ENCODE data around the gene ARMC8.
A peak's percentile ranks its signal among the peaks of the same experiment; 100 is the strongest.

The ARMC8 gene

DNA sequence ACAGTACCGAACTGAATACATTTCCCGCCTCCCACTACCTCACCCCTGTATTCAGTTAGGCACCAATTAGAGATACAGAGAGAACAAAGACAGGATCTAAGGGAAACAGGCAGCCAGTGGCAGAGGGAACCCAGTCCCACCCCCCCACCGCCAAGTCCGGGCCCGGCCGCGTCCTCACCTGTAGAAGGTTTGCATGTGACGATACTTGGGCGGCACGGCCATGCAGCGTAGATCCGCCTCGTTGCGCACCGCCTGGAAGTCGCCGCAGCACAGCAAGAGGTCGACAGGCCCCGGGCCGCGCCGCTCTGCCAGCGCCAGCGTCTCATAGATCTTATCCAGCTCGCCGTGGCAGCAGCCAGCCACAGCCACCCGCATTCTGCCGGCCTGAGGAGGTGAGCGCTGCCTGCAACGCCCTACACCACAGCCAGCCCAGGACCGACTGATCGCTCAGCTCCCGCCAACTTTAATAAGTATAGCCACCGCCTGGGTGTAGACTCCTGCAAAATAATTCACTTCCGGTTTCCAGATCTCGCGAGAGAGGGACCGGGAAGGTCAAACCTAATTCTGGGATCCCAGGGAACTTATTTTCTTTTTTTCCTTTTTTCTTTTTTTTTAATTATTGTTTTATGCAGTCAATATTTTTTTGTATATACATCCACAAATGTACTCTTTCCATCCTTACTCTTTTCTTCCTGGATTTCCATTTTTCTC lies 12.5 kb upstream of the ARMC8 start, which contains the start of gene DBR1:
DBR1 (minus strand) TSS at position 501 of the 711 bp plus-strand sequence; CDS start at position 375, 126 bp downstream.
- Histone ChIP-seq H3K4me1 (ENCODE audit: control insufficient read depth, insufficient read depth, low read length, unreplicated experiment) (peaks cover 17% of the 10 kb centered on the region), H2AFZ (ENCODE audit: low read length, unreplicated experiment) (peak within 1 kb of the TSS; percentile 96), H3K4me3 (ENCODE audit: low read depth, low read length) (peak within 1 kb of the TSS; percentile 96), H3K79me2 (ENCODE audit: control insufficient read depth, insufficient read depth, low read length, unreplicated experiment) (peaks cover 26% of the 10 kb centered on the region), H3K36me3 (ENCODE audit: insufficient read depth, low read length) (peaks cover 21% of the 10 kb centered on the region), H3K27me3 (ENCODE audit: insufficient read depth, low read length) (no peaks in the 10 kb centered on the region), H3K27ac (ENCODE audit: low read depth, low read length) (peak within 1 kb of the TSS; percentile 28)

DNA sequence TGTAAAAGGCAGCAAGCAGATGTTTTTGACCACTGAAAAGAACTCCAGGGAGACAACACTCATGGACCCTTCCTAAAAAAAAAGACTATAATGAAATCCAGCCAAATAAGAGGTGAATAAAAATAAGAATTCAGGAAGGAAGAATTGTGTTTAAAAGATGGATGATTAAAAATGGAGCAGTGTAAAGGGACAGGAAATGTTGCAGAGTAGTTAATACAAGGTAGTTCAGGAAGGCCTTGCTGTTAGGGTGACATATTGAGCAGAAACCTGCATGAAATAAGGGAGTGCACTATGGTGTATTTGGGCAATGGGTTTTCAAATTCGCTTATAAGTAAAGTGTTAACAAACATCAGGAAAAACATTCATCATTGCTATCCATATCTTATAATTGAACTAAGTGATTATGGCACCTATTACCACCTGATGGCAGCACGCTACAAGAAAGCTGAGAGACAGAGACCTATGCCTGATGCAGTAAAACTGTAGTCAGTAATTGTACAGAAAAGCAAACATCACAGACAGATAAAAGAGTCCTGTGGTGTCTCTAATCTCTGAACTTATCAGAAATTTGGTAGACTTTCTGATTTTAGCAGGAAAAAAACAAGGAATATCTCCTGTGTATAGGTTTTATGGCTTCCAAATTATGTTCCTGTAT lies 6.6 kb upstream of the ARMC8 start:
- H3K79me2 ChIP-seq (ENCODE audit: control insufficient read depth, insufficient read depth, low read length, unreplicated experiment), result no peaks in the 10 kb centered on the region
- H3K36me3 ChIP-seq (ENCODE audit: insufficient read depth, low read length), result no peaks in the 10 kb centered on the region
- no peak overlapping the region for H3K27ac ChIP-seq (ENCODE audit: low read depth, low read length)

DNA sequence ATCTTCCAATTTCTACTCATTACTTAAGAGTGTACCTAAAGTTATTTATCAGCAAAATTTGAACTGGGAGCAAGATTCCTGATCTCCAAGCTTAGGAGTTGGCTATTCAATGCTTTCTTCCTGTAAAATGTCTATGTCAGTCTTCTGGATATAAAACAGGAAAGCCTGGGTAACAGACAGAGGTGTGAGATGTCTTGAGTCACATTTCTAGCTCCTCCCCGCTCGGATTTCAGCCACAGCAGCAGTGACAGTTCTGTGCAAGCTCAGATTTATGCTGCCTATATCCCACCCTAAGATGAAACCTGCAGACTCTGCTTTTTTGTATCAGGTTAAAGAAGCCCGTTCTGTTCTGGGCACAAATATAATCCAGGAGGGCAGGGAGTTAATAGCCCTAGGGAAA lies 2.1 kb upstream of the ARMC8 start:
- Histone ChIP-seq H3K36me3 (ENCODE audit: insufficient read depth, low read length) (0 out of 2 replicates have a peak, but pooled peaks cover 5% of the 10 kb centered on the region), H3K79me2 (ENCODE audit: control insufficient read depth, insufficient read depth, low read length, unreplicated experiment) (peaks cover 21% of the 10 kb centered on the region), H3K4me3 (ENCODE audit: low read depth, low read length) (no peak overlapping the region), H3K27ac (ENCODE audit: low read depth, low read length) (no peak overlapping the region), H2AFZ (ENCODE audit: low read length, unreplicated experiment) (peak overlapping the region; percentile 67), H3K27me3 (ENCODE audit: insufficient read depth, low read length) (no peaks in the 10 kb centered on the region), H3K4me1 (ENCODE audit: control insufficient read depth, insufficient read depth, low read length, unreplicated experiment) (peaks cover 18% of the 10 kb centered on the region)

More for the DNA sequence above, 6.6 kb upstream of the ARMC8 start:
- H3K4me1 ChIP-seq (ENCODE audit: control insufficient read depth, insufficient read depth, low read length, unreplicated experiment), result peaks cover 5% of the 10 kb centered on the region
- H3K4me3 ChIP-seq (ENCODE audit: low read depth, low read length), result no peak overlapping the region
- H3K27me3 ChIP-seq (ENCODE audit: insufficient read depth, low read length), result no peaks in the 10 kb centered on the region
- peak overlapping the region; percentile 75 for H2AFZ ChIP-seq (ENCODE audit: low read length, unreplicated experiment)

DNA sequence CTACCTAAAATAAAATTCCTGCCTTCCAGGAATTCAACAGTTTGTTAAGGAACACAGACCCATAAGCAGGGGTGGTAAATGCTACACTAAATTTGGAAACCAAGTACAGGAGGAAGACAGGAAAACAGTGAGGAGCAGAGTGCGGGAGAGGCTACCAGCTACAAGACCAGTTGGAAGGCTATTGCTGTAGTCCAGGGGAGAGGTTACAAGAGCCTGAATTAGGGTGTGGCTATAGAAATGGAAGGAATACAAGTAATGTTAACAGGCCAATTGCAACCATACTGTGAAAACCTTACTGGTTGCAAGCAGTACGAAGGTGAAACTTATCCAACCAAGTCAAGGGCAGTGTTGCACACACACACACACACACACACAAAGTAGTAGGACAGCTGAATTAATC lies 880 bp upstream of the ARMC8 start:
- H2AFZ ChIP-seq (ENCODE audit: low read length, unreplicated experiment), result peak overlapping the region; percentile 92
- no peak overlapping the region for H3K27ac ChIP-seq (ENCODE audit: low read depth, low read length)
- H3K36me3 ChIP-seq (ENCODE audit: insufficient read depth, low read length), result 0 out of 2 replicates have a peak, but pooled peaks cover 5% of the 10 kb centered on the region
- peak overlapping the region; percentile 90 for H3K4me3 ChIP-seq (ENCODE audit: low read depth, low read length)
- peaks cover 24% of the 10 kb centered on the region for H3K4me1 ChIP-seq (ENCODE audit: control insufficient read depth, insufficient read depth, low read length, unreplicated experiment)
- no peaks in the 10 kb centered on the region for H3K27me3 ChIP-seq (ENCODE audit: insufficient read depth, low read length)
- H3K79me2 ChIP-seq (ENCODE audit: control insufficient read depth, insufficient read depth, low read length, unreplicated experiment), result peaks cover 33% of the 10 kb centered on the region

DNA sequence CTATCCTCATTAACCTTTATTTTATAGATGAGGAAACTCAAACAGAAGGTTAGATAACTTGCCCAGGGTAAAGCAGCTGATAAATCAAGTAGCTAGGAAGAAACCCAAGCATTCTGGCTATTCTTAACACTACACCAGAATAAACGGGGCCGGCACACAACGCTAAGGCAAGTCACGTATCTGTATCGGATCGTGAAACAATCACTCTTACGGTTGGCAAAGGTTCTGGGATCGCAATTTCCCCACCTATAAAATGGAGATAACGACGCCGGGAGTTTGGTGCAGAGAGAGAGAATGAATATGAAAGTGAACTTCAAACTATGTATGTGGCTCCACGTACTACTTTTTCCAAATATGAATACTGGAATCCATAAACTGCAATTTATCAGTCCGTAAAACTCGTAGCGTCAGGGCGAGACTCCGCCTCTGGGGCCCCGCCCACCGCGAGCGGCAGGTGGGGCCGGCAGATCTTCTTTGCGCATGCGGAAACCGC lies 252 bp upstream of the ARMC8 start:
- peak overlapping the region; percentile 90 for H3K4me3 ChIP-seq (ENCODE audit: low read depth, low read length)
- peaks cover 39% of the 10 kb centered on the region for H3K79me2 ChIP-seq (ENCODE audit: control insufficient read depth, insufficient read depth, low read length, unreplicated experiment)
- peak overlapping the region; percentile 96 for H3K27ac ChIP-seq (ENCODE audit: low read depth, low read length)
- no peaks in the 10 kb centered on the region for H3K27me3 ChIP-seq (ENCODE audit: insufficient read depth, low read length)
- H3K4me1 ChIP-seq (ENCODE audit: control insufficient read depth, insufficient read depth, low read length, unreplicated experiment), result peaks cover 24% of the 10 kb centered on the region
- 0 out of 2 replicates have a peak, but pooled peaks cover 5% of the 10 kb centered on the region for H3K36me3 ChIP-seq (ENCODE audit: insufficient read depth, low read length)
- H2AFZ ChIP-seq (ENCODE audit: low read length, unreplicated experiment), result peak overlapping the region; percentile 92

DNA sequence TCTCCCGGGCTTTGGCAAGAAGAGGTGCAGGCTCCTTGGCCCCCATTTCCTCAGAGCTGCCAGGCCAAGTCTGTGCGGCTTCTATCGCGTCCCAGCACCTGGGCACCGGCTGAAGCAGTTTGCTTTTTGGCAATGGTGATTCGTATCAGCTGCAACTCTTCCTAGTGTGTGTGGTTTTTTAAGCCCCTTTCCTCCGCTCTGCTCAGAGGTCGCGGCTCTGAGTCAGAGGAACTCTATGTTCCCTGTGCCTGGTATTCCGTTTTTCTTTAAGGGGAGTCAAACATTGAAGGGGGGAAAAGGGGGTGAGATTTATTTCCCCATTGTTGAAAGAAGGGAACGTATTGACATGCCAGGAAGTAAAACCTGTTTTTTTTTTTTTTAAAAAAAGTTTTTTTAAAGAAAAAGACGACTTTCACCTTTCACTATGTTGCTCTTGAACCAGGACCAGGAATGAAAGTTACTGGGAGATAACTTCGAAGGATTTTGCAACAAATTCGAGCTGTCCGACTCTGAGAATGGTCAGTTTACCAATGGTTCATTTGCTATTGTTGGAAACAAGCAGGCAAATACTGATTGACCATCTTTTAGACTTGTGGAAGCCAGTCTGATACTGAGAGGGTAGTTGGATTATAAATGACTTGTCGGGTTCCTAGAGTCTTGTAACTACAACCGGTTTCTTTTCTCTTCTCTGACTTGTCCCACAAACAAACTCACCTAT lies 1.1 kb downstream of the ARMC8 start:
- Histone ChIP-seq H3K27ac (ENCODE audit: low read depth, low read length) (peak overlapping the region; percentile 96), H3K4me3 (ENCODE audit: low read depth, low read length) (peak overlapping the region; percentile 90), H2AFZ (ENCODE audit: low read length, unreplicated experiment) (no peak overlapping the region), H3K27me3 (ENCODE audit: insufficient read depth, low read length) (no peaks in the 10 kb centered on the region), H3K36me3 (ENCODE audit: insufficient read depth, low read length) (0 out of 2 replicates have a peak, but pooled peaks cover 5% of the 10 kb centered on the region), H3K4me1 (ENCODE audit: control insufficient read depth, insufficient read depth, low read length, unreplicated experiment) (peaks cover 24% of the 10 kb centered on the region), H3K79me2 (ENCODE audit: control insufficient read depth, insufficient read depth, low read length, unreplicated experiment) (peaks cover 51% of the 10 kb centered on the region)

DNA sequence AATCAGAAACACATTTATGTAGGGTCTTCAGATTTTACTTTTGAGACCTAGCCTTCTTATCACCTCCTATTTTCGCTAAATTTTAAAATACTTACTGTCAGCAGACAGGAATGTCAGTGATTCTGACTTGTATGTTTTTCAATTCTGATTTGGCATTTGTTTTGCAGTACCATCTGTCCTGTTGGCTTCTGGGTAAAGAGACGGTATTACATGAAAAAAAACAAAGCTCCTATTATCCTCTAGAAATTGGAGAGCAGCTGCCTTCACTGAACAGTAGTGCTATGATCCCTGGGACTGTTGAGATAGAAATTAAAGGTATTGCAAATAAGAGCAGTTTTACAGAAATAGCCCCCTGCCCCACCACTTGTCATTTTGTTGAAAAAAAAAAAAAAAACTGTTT lies 8.4 kb downstream of the ARMC8 start:
- peaks cover 11% of the 10 kb centered on the region for H3K4me1 ChIP-seq (ENCODE audit: control insufficient read depth, insufficient read depth, low read length, unreplicated experiment)
- H2AFZ ChIP-seq (ENCODE audit: low read length, unreplicated experiment), result no peak overlapping the region
- no peak overlapping the region for H3K4me3 ChIP-seq (ENCODE audit: low read depth, low read length)
- peaks cover 8% of the 10 kb centered on the region; the same call in 1 of the 2 replicates for H3K36me3 ChIP-seq (ENCODE audit: insufficient read depth, low read length)
- no peaks in the 10 kb centered on the region for H3K27me3 ChIP-seq (ENCODE audit: insufficient read depth, low read length)
- H3K27ac ChIP-seq (ENCODE audit: low read depth, low read length), result no peak overlapping the region
- peaks cover 91% of the 10 kb centered on the region for H3K79me2 ChIP-seq (ENCODE audit: control insufficient read depth, insufficient read depth, low read length, unreplicated experiment)

DNA sequence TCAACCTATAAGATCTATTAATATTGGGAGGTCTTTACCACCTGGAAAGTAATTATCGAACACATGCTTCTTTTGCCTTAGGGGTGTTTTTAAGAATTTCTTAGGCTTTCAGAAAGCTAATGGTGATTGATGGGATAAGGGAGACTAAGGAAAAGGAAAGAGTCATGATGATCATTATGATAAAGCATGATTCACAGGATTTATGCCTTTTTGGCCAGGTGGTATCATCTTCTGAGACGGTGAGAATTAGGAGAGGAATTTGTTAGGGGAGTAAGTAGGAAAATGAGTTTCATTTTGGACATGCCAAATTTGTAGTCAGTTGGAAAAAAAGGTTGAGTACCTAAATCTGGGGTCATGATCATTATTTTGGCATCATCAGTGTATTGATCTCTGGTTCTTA lies 8.9 kb downstream of the ARMC8 start:
- peaks cover 91% of the 10 kb centered on the region for H3K79me2 ChIP-seq (ENCODE audit: control insufficient read depth, insufficient read depth, low read length, unreplicated experiment)
- no peaks in the 10 kb centered on the region for H3K27me3 ChIP-seq (ENCODE audit: insufficient read depth, low read length)
- H3K4me3 ChIP-seq (ENCODE audit: low read depth, low read length), result no peak overlapping the region
- no peak overlapping the region for H2AFZ ChIP-seq (ENCODE audit: low read length, unreplicated experiment)
- H3K4me1 ChIP-seq (ENCODE audit: control insufficient read depth, insufficient read depth, low read length, unreplicated experiment), result peaks cover 6% of the 10 kb centered on the region
- no peak overlapping the region for H3K27ac ChIP-seq (ENCODE audit: low read depth, low read length)
- H3K36me3 ChIP-seq (ENCODE audit: insufficient read depth, low read length), result peaks cover 8% of the 10 kb centered on the region; the same call in 1 of the 2 replicates

DNA sequence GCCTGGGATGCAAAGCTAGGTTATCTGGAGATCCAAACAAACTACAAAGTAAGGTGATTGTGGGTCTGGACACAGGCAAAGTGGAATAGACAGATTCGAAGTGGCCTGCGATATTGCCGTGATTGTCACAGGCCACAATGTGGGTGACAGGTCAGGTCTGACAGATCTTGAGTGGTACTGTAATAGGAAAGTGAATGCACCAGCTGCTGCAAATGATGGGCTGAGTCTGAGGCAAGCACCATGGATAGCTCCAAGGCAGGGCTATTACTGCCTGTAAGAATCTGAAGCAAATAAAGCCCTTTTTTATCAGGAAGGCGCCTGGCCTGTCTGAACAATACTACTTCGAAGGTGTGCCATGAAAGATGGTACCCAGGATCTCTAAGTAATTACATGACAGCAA lies 10.0 kb downstream of the ARMC8 start:
- Histone ChIP-seq H3K36me3 (ENCODE audit: insufficient read depth, low read length) (peaks cover 8% of the 10 kb centered on the region; the same call in 1 of the 2 replicates), H3K27ac (ENCODE audit: low read depth, low read length) (no peak overlapping the region), H3K79me2 (ENCODE audit: control insufficient read depth, insufficient read depth, low read length, unreplicated experiment) (peaks cover 90% of the 10 kb centered on the region)

DNA sequence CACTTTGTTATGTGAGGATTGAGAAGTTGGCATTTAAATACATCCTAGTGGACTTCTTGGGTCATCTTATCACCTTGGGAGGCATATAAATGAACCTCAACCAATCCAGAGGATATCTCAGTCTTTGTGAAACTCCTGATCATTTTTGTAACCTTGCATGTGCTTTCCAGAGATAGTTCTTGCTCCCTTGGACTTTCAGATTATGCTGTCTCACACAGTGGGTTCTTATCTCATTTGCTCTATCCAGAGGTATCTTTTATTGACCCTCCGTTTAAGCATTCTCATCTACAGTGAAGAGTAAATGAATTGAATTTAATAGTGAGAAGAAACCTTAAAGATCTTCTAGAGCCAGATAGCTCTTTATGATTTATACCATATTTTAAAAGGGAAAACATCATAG lies 10.4 kb downstream of the ARMC8 start:
- Histone ChIP-seq H3K27ac (ENCODE audit: low read depth, low read length) (no peak overlapping the region), H2AFZ (ENCODE audit: low read length, unreplicated experiment) (no peak overlapping the region), H3K36me3 (ENCODE audit: insufficient read depth, low read length) (peaks cover 8% of the 10 kb centered on the region; the same call in 1 of the 2 replicates)

More for the DNA sequence above, 10.0 kb downstream of the ARMC8 start:
- Histone ChIP-seq H3K4me1 (ENCODE audit: control insufficient read depth, insufficient read depth, low read length, unreplicated experiment) (peaks cover 6% of the 10 kb centered on the region), H2AFZ (ENCODE audit: low read length, unreplicated experiment) (no peak overlapping the region), H3K27me3 (ENCODE audit: insufficient read depth, low read length) (no peaks in the 10 kb centered on the region), H3K4me3 (ENCODE audit: low read depth, low read length) (no peak overlapping the region)

More for the DNA sequence above, 10.4 kb downstream of the ARMC8 start:
- Histone ChIP-seq H3K79me2 (ENCODE audit: control insufficient read depth, insufficient read depth, low read length, unreplicated experiment) (peaks cover 92% of the 10 kb centered on the region), H3K4me3 (ENCODE audit: low read depth, low read length) (no peak overlapping the region), H3K27me3 (ENCODE audit: insufficient read depth, low read length) (no peaks in the 10 kb centered on the region), H3K4me1 (ENCODE audit: control insufficient read depth, insufficient read depth, low read length, unreplicated experiment) (peaks cover 6% of the 10 kb centered on the region)
